Endothelial cell of umbilical vein (primary cell): ENCODE results near the gene RASGRF2. TPM values are rescaled to one million over a fixed set of nuclear protein-coding genes. Genes with fewer than 3 reads are reported as not detected.

Source experiments
- BruUV-seq: library from RNA; stranded (reverse); fragments of 400-500 nt; replicated peaks from 2 replicates; lab custom pipeline; 2021; lab: Mats Ljungman, UMichigan
- CTCF ChIA-PET: fragments of 300-600, 350-600 bp; sonication (Branson Sonifier 250); formaldehyde crosslinking; loops from one replicate; lab custom pipeline; 2021; ENCODE audit warnings: antibody characterized with exemption, inconsistent platforms; lab: Charles Lee
- POLR2A ChIA-PET: fragments of 300-600, 350-600 bp; sonication (Branson Sonifier 250); formaldehyde crosslinking; loops from one replicate; lab custom pipeline; 2021; ENCODE audit warnings: antibody characterized with exemption, inconsistent platforms; lab: Charles Lee
- DNase-seq: peaks from one replicate; pipeline ENCODE4 v3.0.0-alpha.2; 2011; ENCODE audit warnings: low read depth, low spot score
- FAIRE-seq: peaks from 2 replicates; lab custom pipeline; 2011; peaks lifted over from hg19 to GRCh38; lab: Jason Lieb, UNC
- H2AFZ ChIP-seq: 2 replicates; pipeline ENCODE4 v1.6.0; 2012; ENCODE audit warnings: low read depth, low read length, control low read depth, inconsistent platforms
- H3K27ac ChIP-seq: 2 replicates; pipeline ENCODE4 v1.5.1; 2011; ENCODE audit warnings: low read depth, mild to moderate bottlenecking, control low read depth, low read length, moderate library complexity; ENCODE audit not compliant: insufficient read depth
- H3K27me3 ChIP-seq, 2 experiments: 2 replicates each; pipeline versions ENCODE4 v1.6.0 to v1.6.1; 2011; ENCODE audit warnings: low read length in 2 of 2, mixed read lengths in 1 of 2; ENCODE audit not compliant: control insufficient read depth in 2 of 2, insufficient read depth in 2 of 2
- H3K36me3 ChIP-seq, 2 experiments: 2 replicates in 1 of 2; 3 replicates in 1 of 2; pipeline ENCODE4 v1.5.1; 2011; ENCODE audit warnings: low read length in 2 of 2, mild to moderate bottlenecking in 1 of 2, moderate library complexity in 1 of 2; ENCODE audit not compliant: control insufficient read depth in 2 of 2, insufficient read depth in 2 of 2; ENCODE audit errors: extremely low read depth in 1 of 2
- H3K4me1 ChIP-seq: 3 replicates; pipeline ENCODE4 v1.5.1; 2011; ENCODE audit warnings: mild to moderate bottlenecking, low read length; ENCODE audit not compliant: control insufficient read depth, insufficient read depth; ENCODE audit errors: extremely low read depth
- H3K4me2 ChIP-seq: 2 replicates; pipeline ENCODE4 v1.6.1; 2011; ENCODE audit warnings: low read length, control low read depth, mixed read lengths; ENCODE audit not compliant: insufficient read depth
- H3K4me3 ChIP-seq, 3 experiments: fragments of 200-600 bp in 1 of 3; sonication (generic), shearing (Covaris generic) in 1 of 3; replicated peaks in 1 of 3; 2 replicates each; pipeline ENCODE4 v1.5.1; 2011 to 2016; ENCODE audit warnings: control low read depth in 3 of 3, low read length in 3 of 3, mild to moderate bottlenecking in 2 of 3, inconsistent platforms in 1 of 3, low read depth in 1 of 3, moderate library complexity in 1 of 3; ENCODE audit not compliant: insufficient read depth in 1 of 3
- H3K79me2 ChIP-seq: 2 replicates; pipeline ENCODE4 v1.6.0; 2012; ENCODE audit warnings: low read length, inconsistent platforms; ENCODE audit not compliant: control insufficient read depth, insufficient read depth
- H3K9ac ChIP-seq: replicated peaks from 2 replicates; pipeline ENCODE3; 2011; ENCODE audit warnings: low read length, control low read depth; ENCODE audit not compliant: insufficient read depth; ENCODE audit errors: extremely low read depth
- H3K9me1 ChIP-seq: replicated peaks from 3 replicates; pipeline ENCODE4 v1.6.0; 2011; ENCODE audit warnings: mild to moderate bottlenecking, low read length; ENCODE audit not compliant: control insufficient read depth, insufficient read depth; ENCODE audit errors: extremely low read depth
- H3K9me3 ChIP-seq: replicated peaks from 2 replicates; pipeline ENCODE4 v1.5.1; 2012; ENCODE audit warnings: low read length, inconsistent platforms; ENCODE audit not compliant: control insufficient read depth, insufficient read depth
- H4K20me1 ChIP-seq: replicated peaks from 2 replicates; pipeline ENCODE3; 2011; ENCODE audit warnings: mild to moderate bottlenecking, low read length; ENCODE audit not compliant: control insufficient read depth, insufficient read depth; ENCODE audit errors: extremely low read depth
- EZH2 ChIP-seq: IDR thresholded peaks from 2 replicates; pipeline ENCODE4 v1.6.1; 2012; ENCODE audit warnings: borderline replicate concordance, low read depth, mild to moderate bottlenecking, moderate library complexity, low read length, inconsistent platforms; ENCODE audit not compliant: severe bottlenecking
- FOS ChIP-seq: IDR thresholded peaks from 2 replicates; pipeline ENCODE4 v1.6.1; 2011; ENCODE audit warnings: mild to moderate bottlenecking, low read length, moderate library complexity, borderline replicate concordance; ENCODE audit not compliant: insufficient read depth
- GATA2 ChIP-seq: IDR thresholded peaks from 2 replicates; pipeline ENCODE4 v1.7.0; 2011; ENCODE audit warnings: low read depth, mild to moderate bottlenecking, moderate library complexity, mixed read lengths, low read length; ENCODE audit not compliant: insufficient read length, insufficient read depth
- JUN ChIP-seq: IDR thresholded peaks from 2 replicates; pipeline ENCODE4 v1.6.1; 2011; ENCODE audit warnings: borderline replicate concordance, low read depth; ENCODE audit not compliant: insufficient read length, insufficient read depth
- MYC ChIP-seq: IDR thresholded peaks from one replicate; pipeline ENCODE4 v1.6.1; 2011; ENCODE audit warnings: mild to moderate bottlenecking, low read depth, low read length
- POLR2A ChIP-seq: IDR thresholded peaks from 2 replicates; pipeline ENCODE4 v1.6.1; 2012; ENCODE audit warnings: low read depth, mild to moderate bottlenecking, control low read depth, low read length
- POLR2AphosphoS5 ChIP-seq: IDR thresholded peaks from 2 replicates; pipeline ENCODE4 v1.6.1; 2012; ENCODE audit warnings: low read depth, mild to moderate bottlenecking, control low read depth, low read length, moderate library complexity; ENCODE audit not compliant: insufficient read depth
- dilution Hi-C: fragments of 300-500 bp; cut with MboI; formaldehyde crosslinking; loops from one replicate; pipeline ENCODE4 v1.15.0; 2019; ENCODE audit warnings: low sequenced_read_pairs; ENCODE audit not compliant: extremely low pct_ligation_motif_present
- intact Hi-C: fragments of 100-400 bp; cut with micrococcal nuclease; formaldehyde crosslinking; loops from one replicate; pipeline ENCODE4 v1.10.0; 2022
- polyA plus RNA-seq, 4 experiments: library from polyadenylated mRNA; depleted of rRNA in 3 of 4; stranded (reverse) in 3 of 4; unstranded in 1 of 4; fragments of >200 nt; gene quantifications; 2 replicates each; pipeline versions ENCODE4 v1.2.1 to v1.2.3, GENCODE V29; 2011 to 2012; ENCODE audit warnings: missing spikeins in 1 of 4
- total RNA-seq: library from RNA; stranded (reverse); gene quantifications from 2 replicates; pipeline ENCODE4 v1.2.3, GENCODE V29; 2021
- TF ChIP-seq, protein P1 (sequence below): IDR thresholded peaks from 2 replicates; pipeline ENCODE4 v1.6.1; 2011; ENCODE audit not compliant: insufficient read depth, insufficient read length
- TF ChIP-seq, protein P2 (sequence below), 2 donors: IDR thresholded peaks; 1 replicate in 1 of 2; 2 replicates in 1 of 2; pipeline ENCODE4 v1.5.1; 2011; ENCODE audit warnings: low read length in 2 of 2, mild to moderate bottlenecking in 2 of 2, moderate library complexity in 2 of 2, control low read depth in 1 of 2, inconsistent platforms in 1 of 2, low read depth in 1 of 2; ENCODE audit not compliant: insufficient read depth in 1 of 2; ENCODE audit errors: extremely low read depth in 1 of 2

Gene RASGRF2
- total and polyA plus RNA-seq, 2 donors (not counting 3 experiments of a cell fraction or from before 2014, with no cell fraction given) = 0.41 to 4.0 TPM

DNA sequence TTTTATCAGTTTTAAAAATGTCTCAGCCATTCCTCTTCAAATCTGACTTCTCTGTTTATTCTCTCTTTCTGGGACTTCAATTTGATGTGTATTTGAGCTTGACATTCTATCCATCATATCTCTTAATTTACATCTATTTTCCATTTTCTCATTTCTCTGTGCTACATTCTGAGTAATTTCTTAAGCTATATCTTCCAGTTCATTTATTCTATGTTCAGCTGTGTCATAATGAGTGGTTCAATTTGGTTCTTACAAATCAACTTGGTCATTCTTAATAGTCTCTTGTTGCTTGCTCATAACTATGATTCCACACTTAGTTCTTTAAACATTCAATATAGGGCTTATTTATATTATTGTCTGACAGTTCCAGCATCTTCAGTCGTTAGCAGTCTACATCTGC is 289.8 kb downstream of the RASGRF2 start:
- Histone ChIP-seq H3K27ac (no peak overlapping the region), H3K9me3 (no peaks in the 10 kb centered on the region), H3K4me2 (no peak overlapping the region), H3K4me1 (peaks cover 5% of the 10 kb centered on the region), H3K27me3 (no peaks in the 10 kb centered on the region), H3K79me2 (no peaks in the 10 kb centered on the region), H3K4me3 (no peak overlapping the region), H4K20me1 (no peaks in the 10 kb centered on the region), H3K9ac (no peak overlapping the region), H3K9me1 (no peaks in the 10 kb centered on the region), H2AFZ (no peak overlapping the region), H3K36me3 (no peaks in the 10 kb centered on the region)
- TF ChIP-seq, protein P1, sequence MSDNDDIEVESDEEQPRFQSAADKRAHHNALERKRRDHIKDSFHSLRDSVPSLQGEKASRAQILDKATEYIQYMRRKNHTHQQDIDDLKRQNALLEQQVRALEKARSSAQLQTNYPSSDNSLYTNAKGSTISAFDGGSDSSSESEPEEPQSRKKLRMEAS = no peak
- TF ChIP-seq GATA2 (no peak), MYC (no peak), POLR2A (no peak), EZH2 (no peak), POLR2AphosphoS5 (no peak), JUN (no peak), FOS (no peak)
- TF ChIP-seq, protein P2, sequence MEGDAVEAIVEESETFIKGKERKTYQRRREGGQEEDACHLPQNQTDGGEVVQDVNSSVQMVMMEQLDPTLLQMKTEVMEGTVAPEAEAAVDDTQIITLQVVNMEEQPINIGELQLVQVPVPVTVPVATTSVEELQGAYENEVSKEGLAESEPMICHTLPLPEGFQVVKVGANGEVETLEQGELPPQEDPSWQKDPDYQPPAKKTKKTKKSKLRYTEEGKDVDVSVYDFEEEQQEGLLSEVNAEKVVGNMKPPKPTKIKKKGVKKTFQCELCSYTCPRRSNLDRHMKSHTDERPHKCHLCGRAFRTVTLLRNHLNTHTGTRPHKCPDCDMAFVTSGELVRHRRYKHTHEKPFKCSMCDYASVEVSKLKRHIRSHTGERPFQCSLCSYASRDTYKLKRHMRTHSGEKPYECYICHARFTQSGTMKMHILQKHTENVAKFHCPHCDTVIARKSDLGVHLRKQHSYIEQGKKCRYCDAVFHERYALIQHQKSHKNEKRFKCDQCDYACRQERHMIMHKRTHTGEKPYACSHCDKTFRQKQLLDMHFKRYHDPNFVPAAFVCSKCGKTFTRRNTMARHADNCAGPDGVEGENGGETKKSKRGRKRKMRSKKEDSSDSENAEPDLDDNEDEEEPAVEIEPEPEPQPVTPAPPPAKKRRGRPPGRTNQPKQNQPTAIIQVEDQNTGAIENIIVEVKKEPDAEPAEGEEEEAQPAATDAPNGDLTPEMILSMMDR (IDR thresholded peaks at IDR 0.05; ENCODE audit: extremely low read depth in 1 of 2, insufficient read depth in 1 of 2, low read depth in 1 of 2, low read length in 2 of 2) = no peak
- BruUV-seq = no TSS peak
- dilution Hi-C loops = no loop called here
- DNase-seq = no peak
- ChIA-PET POLR2A (no interaction called here), CTCF (no interaction called here)
- FAIRE-seq = no peak
- intact Hi-C loops = no loop called here
